ENCODE measurements around the gene USP28.
"Not testable (repeated sequence)": the region's sequence is repeated elsewhere in the genome, so short reads cannot be mapped to it uniquely, and the experiment has no call there.

The USP28 gene

DNA sequence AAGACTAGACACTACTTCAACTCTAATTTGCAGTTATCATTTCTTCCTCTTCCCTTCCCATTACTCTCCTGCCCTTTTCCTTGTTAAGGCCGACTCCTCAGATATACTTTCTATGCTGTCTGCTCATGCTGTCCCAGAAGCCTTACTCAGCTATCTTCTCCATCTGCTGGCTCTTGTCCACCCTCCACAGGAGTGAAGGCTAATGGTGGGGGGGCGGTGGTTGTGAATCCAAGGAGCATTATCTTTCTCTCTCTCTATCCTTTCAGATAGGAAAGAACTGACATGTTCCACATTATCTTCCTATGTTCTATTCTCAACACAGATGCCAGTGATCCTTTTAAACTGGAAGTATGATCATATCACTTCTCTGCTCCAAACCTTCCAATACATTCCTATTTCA is 37.4 kb downstream of the USP28 start:
- no peak for DNase-seq (ENCODE audit: low read depth)

DNA sequence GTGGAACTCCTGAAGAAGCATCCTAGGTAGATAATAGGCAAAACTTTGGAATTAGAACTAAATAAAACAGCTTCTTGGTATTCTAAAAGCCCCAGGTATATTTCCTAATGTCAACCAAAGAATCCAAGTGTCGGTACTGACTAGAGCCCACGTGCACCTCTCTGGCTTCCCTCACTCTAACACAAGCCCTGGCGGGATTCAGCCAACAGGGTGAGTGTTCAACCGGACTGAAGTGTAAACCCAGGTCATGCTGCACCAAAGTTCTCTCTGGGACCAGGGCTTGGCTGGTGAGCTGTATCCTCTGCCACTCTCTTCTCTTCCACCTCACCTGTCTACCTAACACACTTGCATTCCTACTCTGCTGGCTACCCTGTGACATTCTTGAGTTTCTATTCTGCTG is 40.1 kb downstream of the USP28 start:
- no peak for DNase-seq (ENCODE audit: low read depth)

DNA sequence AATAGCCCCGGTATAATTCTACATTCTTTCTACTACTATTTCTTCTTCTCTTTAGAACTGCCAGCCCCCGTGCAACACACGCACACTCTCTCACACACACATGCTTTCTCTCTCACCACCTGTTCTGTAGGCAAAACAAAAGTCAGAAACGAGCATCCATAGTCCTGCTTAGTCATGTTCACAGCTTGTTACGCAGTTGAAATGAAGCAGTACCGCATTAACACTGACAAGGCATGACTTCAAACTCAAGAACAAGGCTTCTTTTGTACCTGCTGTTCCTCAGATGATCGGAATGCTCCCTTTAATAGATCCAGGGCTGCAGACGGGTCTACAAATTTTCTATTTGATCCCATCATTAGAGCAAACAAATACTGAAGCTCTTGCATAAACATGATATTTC is 42.2 kb downstream of the USP28 start:
- no peak for DNase-seq (ENCODE audit: low read depth)

DNA sequence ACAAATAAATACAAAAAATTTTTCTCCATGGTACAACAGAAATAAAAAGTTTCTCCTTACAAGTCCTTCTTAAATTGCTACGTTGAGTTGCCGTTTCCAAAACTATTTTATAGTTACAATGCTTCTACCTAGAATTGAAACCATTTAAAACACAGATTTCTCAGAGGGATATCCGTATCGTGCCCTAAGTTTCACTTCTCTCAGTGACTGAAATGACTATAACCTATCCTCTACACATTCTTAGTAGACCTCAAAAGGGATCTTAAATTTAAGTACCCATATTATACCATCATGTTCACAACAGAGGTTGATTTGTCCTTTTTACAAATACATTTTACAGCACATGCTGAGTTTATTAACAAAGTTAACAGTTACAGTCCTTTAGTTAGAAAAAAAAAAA is 44.1 kb downstream of the USP28 start:
- DNase-seq (ENCODE audit: low read depth) = no peak

DNA sequence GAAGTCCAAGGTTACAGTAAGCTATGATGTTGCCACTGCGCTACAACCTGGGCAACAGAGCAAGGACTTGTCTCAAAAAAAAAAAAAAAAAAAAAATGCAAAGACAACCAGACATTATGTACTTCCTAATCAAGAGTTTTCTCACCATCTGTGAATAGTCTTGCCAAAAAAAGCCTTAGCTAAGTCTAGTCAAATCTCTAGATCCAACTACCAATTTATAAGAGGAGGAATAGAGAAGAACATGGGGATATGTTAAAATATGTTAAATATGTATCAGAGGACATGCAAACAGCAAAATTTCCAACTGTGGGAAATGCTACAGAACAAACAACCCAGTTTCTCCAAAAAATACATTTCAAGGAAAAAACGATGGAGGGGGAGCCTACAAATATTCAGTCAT is 45.6 kb downstream of the USP28 start:
- DNase-seq (ENCODE audit: low read depth) = no peak

DNA sequence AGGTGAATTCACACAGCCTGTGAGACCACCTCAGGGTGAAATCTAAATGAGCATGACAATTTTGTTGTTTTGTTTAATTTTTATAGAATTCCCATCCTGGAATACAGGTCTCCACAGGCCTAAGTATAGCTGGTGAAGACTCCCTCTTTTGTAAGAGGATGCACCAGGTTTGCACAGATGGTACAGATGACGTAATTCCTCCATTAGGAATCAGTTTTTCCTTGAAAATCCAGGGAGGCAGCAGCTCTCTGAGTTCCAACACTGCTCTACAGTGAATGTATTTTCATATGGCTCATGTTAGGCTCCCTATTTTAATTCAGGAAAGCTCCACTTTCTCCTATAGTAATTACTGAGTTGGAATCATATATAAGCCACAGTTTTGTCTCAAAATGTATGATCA is 47.2 kb downstream of the USP28 start:
- DNase-seq (ENCODE audit: low read depth) = no peak

DNA sequence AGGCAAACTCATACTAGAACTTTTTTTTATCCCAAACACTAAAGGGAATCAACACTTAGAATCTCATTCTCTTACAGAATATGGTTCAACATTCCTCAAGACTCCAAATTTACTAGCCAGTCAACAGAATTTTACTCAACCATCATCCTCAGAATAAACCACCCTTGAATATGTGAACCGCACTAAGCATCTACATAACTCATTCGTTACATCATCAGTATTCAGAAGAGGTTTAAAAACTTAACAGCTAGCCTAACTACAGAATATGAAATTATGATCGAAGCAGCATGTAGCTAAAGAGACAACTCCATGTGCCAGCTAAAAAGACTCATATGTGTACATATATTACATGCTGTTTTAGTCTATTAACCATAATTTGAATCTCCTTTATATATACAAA is 47.9 kb downstream of the USP28 start:
- no peak for DNase-seq (ENCODE audit: low read depth)

DNA sequence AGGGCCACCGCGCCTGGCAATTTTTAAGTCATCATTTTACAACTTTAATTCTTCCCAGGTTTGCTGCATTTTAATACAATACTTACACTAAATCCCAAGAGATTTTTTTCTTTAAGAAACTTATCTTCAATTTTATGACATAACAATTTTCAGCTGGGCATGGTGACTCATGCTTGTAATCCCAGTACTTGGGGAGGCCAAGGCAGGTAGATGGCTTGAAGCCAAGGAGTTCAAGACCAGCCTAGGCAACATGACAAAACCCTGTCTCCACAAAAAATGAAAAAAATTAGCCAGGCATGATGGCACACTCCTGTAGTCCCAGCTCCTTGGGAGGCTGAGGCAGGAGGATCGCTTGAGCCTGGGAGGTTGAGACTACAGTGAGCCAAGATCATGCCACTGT is 56.9 kb downstream of the USP28 start:
- DNase-seq (ENCODE audit: low read depth) = no peak

DNA sequence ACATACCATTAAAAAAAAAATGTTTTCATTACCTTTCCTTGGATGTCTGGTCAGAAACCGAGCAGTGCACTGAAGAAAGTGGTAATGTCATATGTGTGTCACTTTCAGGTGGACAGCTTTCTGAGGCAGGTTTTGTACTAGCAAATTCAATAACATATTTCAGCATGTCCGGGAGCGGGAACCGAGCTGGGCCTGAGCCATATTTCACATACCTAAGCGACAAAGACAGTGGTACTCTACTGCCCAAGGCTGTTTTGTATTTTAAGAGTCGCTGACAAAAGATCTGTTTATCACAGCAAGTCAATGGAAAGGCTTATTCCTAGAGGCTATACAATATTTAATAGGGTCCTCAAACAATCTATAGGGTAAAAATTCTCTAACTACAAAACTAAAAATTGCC is 57.7 kb downstream of the USP28 start:
- no peak for DNase-seq (ENCODE audit: low read depth)

DNA sequence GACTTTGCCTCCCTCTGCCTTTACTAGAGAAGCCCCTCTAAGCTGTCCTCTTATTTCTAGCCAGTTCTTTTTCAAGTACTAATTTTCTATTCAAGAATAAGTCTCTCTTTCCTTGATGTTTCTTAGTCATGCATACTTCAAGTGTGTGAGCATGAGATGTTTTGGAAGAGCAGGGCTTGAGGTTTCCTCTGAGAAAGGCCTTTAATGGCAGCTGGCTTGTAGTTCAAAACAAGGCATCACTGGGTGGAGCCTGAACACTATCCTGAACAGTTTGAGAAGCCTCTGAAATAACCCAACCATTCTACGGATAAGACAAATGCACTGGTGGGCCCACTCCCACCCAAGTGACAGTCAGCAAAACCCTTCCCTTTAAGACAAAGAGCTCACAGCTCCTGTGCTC is 58.2 kb downstream of the USP28 start:
- no peak for DNase-seq (ENCODE audit: low read depth)

DNA sequence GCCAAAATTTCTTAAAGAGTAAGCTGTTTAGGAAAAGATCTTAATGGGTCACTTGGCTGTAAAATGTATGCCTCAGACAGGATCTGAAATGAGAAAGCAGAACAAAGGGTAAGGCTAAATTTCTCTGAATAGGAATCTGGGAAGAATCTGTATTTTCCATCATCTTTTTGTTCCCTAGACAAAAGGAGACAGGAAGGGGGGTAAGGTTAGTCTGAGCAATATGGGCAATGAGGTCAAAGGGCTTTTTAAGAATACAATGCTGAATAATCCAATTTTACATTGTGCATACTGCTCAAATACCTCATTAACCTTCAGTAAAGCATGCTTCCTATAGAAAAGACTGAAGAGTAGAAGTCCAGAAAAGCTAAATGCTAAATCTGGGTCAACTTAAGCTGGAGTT is 61.2 kb downstream of the USP28 start:
- DNase-seq (ENCODE audit: low read depth) = no peak

DNA sequence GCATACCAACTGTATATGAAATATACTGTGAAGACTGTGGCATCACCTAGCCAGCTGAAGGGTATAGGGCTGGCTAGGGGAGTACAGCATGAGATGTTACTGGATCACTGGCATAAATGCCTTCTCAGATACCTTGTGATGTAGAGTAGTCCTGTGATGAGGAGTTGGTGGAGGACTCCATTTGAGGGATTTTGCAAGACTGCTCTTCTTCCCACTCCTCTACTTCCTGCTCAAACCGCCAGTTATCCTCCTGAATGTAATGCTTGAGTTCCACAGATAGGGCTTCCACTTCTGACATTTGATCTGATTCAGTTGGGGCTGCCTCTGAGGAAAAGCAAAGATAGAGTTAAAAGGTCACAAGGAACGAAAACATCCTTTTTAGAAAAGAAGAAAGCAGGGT is 66.4 kb downstream of the USP28 start:
- DNase-seq (ENCODE audit: low read depth) = no peak

DNA sequence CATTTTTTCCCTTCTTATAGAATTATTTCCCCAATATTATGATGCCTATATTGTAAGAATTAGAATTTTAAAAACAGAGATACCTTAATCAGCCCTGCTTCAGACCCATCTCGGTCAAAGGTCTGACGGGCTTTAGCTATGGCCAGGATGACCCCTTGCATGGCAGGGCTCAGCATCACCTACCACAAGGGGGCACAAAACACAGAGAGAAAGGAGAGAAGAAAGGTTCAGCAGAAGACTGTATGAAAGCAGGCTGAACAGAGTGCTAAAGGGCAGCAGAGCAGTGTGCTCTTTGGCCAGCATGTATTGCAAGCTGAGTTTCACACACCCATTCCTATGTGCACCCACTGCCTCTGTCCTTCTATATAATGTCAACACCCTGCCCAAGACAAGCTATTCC is 69.0 kb downstream of the USP28 start:
- DNase-seq (ENCODE audit: low read depth) = no peak

DNA sequence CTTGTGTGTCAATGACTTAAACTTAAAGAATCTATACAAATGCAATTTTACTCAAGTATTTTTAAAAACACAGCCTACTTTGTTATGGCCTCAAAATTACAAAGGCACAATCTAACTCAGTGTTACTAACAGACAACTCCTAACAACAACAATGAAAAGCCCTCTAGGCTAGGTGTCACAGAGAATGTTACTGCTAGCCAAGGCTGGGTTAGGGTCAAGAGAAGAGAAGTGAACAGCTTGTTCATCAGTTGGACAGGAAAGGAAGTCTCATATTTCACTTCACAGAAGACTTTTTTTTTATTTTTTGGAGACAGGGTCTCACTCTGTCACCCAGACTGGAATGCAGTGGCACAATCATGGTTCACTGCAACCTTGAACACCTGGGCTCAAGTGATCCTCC is 69.7 kb downstream of the USP28 start:
- no peak for DNase-seq (ENCODE audit: low read depth)

DNA sequence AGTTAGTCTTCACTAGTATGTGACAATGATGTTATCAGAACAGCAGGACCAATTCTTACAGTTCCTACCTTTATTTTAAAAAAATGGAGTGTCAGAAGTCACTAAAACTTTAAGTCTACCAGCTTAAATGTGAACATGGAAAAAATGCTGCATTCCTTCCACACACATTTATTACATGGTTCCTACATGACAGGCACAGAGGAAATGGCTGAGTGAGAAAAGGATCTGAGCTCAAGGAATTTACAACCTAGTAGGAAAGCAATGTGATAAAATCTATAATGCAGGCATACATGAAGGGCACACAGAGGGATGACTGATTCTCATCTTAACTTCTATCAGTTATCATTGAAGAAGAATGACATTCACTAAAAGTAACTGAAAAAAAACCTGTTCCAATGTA is 72.8 kb downstream of the USP28 start:
- DNase-seq (ENCODE audit: low read depth) = no peak

DNA sequence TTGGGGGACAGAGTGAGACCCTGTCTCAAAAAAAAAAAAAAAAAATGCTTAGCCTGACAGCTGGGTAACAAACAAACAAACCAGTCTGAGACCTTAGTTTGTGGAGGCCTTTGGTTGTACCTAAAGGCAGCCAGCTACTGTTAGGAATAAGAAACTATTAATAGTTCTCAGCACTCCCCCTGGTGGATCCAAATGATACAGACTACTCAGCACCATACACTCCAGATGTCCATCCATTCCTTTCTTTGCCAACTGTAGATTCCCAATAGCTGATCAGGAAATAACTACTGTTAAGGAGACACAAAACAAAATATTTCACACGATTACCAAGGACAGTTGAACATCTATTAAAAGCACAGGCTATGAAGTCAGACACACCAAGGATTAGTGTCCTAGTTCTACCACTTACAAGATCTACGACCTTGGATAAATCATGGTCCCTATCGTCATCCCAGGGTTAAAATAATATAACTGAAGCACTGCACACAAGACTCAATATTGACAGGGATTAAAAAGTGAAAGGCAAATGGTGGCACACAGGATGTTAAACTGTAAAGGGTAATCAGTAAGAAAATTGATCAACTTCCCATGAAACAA is 78.6 kb downstream of the USP28 start:
- DNase-seq (ENCODE audit: low read depth) = no peak

DNA sequence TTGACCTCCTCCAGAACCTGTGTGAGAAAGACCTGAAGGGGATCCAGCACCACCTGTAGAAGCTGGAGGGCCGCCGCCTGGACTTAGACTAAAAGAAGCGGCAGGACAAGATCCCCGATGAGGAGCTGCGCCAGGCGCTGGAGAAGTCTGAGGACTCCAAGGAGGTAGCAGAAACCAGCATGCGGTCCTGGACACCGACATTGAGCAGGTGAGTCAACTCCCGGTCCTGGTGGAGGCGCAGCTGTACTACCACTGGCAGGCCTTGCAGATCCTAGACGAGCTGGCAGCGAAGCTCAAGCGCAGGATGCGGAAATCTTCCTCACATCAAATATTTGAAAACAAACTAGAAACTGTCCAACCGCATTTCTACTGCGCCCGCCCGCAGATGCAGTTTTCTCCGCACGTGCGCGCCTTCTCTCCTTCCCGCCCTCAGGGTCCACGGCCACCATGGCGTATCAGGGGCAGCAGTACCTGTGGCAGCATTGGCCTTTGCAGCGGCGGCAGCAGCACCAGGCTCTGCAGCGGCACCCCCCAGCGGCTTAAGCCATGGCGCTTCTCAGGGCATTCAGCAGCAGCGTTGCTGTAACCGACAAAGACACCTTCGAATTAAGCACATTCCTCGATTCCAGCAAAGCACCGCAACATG is 85.6 kb downstream of the USP28 start:
- DNase-seq (ENCODE audit: low read depth) = no peak

DNA sequence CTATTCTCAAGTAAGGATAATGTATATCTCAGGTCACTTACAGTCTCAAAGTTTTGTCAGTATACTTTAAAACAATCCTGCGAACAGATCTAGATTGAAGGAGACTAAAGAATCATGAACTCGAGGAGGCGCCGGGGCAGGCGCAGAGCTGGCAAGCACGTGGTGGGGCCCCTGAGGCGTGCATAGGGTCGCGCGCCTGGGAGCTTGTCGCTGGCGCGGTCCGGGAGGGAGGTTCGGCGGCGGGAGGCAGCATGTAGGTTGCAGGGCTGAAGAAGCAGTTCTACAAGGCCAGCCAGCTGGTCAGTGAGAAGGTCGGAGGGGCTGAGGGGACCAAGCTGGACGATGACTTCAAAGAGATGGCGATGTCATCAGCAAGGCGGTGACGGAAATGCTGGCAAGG is 86.4 kb downstream of the USP28 start:
- not testable (repeated sequence) for DNase-seq (ENCODE audit: low read depth)

DNA sequence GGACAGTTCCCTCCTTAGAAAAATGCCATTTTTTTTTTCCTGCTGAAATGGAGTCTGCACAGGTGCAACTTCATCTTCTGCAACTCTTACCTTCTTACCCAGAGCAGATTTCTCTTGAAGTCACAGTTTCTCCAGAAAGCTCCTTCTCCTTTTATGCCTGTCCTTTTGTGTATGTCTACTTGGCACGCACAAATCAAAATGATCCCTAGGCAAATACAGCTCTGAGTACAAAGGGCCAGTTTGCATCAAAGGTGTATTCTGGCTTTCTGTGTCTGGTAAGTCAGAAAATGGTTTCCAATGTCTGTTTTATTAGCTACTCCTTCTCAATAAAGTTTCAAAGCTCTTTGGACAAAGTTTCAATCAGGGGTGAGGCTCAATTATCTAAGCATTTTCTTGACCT is 93.2 kb downstream of the USP28 start:
- no peak for DNase-seq (ENCODE audit: low read depth)

DNA sequence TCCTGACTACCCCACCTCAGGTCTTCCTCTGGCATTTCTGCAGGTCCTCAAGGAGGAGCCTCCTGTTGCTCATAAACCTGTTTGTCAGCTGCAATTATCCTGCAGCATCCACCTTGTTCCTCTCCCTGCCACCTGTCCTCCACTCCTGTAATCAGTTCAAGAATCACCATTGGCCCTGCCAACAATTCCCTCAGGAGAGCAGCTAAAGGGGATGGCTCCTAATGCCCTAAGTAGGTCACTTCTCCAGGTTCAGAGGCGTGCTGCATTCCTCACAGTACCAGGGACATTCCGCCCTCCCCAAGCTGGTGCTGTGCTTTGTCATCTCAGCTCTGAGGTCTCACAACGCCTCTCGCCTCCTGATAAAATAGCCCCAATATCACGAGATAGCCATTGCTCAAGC is 93.7 kb downstream of the USP28 start:
- no peak for DNase-seq (ENCODE audit: low read depth)

DNA sequence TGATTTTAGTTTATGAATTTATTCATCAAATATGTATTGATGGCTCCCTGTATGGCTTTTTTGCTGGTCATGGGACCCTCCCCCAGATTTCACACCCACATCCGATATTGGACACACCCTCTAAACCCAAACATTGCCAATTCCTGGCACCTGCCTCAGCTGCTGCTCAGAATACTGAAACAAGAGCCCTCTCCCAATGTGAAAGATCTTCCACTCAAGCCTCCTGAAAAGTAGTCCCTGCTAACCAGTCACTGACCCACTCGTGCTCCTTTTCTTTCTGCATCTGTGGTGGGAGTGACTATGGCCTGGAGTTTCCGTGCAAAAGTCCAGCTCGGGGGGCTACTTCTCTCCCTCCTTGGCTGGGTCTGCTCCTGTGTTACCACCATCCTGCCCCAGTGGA is 95.9 kb downstream of the USP28 start, which contains the start of gene CLDN25:
Gene CLDN25, plus strand, starts transcription at position 301 of the 400 bp plus-strand sequence. Its CDS starts 0 bp downstream, at position 301.
- no peak for DNase-seq (ENCODE audit: low read depth)

DNA sequence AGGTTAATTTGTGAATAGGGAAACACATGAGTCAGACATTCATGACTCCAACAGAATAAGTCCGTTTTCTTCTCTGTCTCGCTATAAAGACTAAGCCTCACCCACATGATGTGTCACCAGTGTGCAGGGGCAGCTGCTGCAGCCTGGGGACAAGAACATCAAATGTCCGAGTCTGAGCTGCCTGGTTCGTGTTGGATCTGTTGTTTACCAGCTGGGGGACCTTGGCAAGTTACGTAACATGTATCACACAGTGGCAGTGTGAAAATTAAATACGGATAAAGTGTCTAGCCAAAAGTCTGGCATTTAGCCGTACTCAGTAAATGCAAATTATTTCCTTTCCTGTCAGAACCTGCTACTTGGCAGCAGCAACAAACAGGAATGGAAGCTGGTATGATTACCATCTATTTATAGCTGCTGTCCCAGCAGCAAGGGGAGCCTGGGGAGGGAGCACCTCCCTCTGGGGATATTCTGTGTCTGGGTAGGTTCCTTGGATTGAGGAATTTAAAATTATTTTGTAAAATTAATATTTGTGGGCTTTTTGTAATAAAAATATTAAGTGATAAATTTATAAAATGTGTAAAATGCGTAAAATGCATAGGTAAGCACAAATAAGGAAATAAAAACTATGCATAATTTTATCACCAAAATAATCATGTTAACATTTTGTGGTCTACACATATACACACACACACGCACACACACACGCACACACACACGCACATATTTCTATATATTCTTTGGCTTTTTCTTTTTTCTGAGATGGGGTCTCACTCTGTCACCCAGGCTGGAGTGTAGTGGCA is 97.1 kb downstream of the USP28 start:
- no peak for DNase-seq (ENCODE audit: low read depth)

DNA sequence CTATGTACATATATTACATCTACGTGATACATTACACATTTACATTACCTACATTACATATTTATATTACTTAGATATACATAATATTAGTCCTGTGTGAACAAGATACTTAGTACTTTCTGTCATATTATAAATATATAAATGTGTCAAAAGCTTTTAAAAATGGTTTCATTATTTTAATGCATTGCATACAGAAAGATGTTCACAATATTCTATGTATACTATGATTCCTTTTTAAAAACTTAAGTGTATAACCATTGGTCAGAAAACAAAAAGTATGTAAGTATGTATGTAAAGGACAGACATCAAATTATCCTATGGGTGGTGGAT is 101.2 kb downstream of the USP28 start:
- DNase-seq (ENCODE audit: low read depth) = no peak

Data from activated T-cell treated with anti-CD3 and anti-CD28 coated beads for 24 hours (primary cell).